GM18520 (cell line): ENCODE data around the gene IFI27L2.

Experiments used
- ATAC-seq: cut with Tn5 transposase; IDR thresholded peaks from one replicate; pipeline ENCODE4 v1.9.1; 2021; ENCODE audit not compliant: unreplicated experiment

Gene IFI27L2

GRCh38 chr14:94153750-94154342 is 24.4 kb upstream of the IFI27L2 start:
- no peak for ATAC-seq

- no peak for ATAC-seq
Observed at GRCh38 chr14:94152676-94153075, 23.3 kb upstream of the IFI27L2 start.

- ATAC-seq, result no peak
Observed at GRCh38 chr14:94145902-94146527, 16.6 kb upstream of the IFI27L2 start.

- ATAC-seq, result no peak
Observed at GRCh38 chr14:94144765-94145164, 15.4 kb upstream of the IFI27L2 start.

GRCh38 chr14:94143711-94144110 is 14.3 kb upstream of the IFI27L2 start:
- no peak for ATAC-seq

GRCh38 chr14:94143239-94143638 is 13.8 kb upstream of the IFI27L2 start:
- no peak for ATAC-seq

- no peak for ATAC-seq
Observed at GRCh38 chr14:94142836-94143235, 13.4 kb upstream of the IFI27L2 start.

GRCh38 chr14:94142247-94142646 is 12.8 kb upstream of the IFI27L2 start:
- ATAC-seq, result no peak

- ATAC-seq, result no peak
Observed at GRCh38 chr14:94139421-94139820, 10.0 kb upstream of the IFI27L2 start.

GRCh38 chr14:94139006-94139405 is 9.6 kb upstream of the IFI27L2 start:
- ATAC-seq, result no peak

- no peak for ATAC-seq
Observed at GRCh38 chr14:94138251-94138650, 8.8 kb upstream of the IFI27L2 start.

- peak; percentile 63 for ATAC-seq
Observed at GRCh38 chr14:94136575-94137331, 7.3 kb upstream of the IFI27L2 start.

GRCh38 chr14:94135476-94135875 is 6.1 kb upstream of the IFI27L2 start:
- no peak for ATAC-seq

GRCh38 chr14:94132285-94132887 is 3.0 kb upstream of the IFI27L2 start:
- ATAC-seq, result peak; percentile 44

- no peak for ATAC-seq
Observed at GRCh38 chr14:94129758-94130414, 482 bp upstream of the IFI27L2 start.

- no peak for ATAC-seq
Observed at GRCh38 chr14:94128216-94128839, 1.1 kb downstream of the IFI27L2 start.

- ATAC-seq, result no peak
Observed at GRCh38 chr14:94127330-94127729, 2.1 kb downstream of the IFI27L2 start.

- no peak for ATAC-seq
Observed at GRCh38 chr14:94126800-94127199, 2.6 kb downstream of the IFI27L2 start.

GRCh38 chr14:94126419-94126677 is 3.1 kb downstream of the IFI27L2 start:
- ATAC-seq, result no peak

- ATAC-seq, result no peak
Observed at GRCh38 chr14:94125659-94126418, 3.6 kb downstream of the IFI27L2 start.
